Measurements from ENCODE around the gene RNU5D-1. TPM values are rescaled to one million over a fixed set of nuclear protein-coding genes. Genes with fewer than 3 reads are reported as not detected.
A peak's percentile ranks its signal among the peaks of the same experiment; 100 is the strongest.

The RNU5D-1 gene
- total and polyA plus RNA-seq, 10 of the 15 experiments (the other 5 are each of a cell fraction or from before 2014, with no cell fraction given): not detected

- no peak for TF ChIP-seq STAT3 (IDR thresholded peaks at IDR 0.05; ENCODE audit: low read depth, low read length)
- no peak for TF ChIP-seq PKNOX1 (IDR thresholded peaks at IDR 0.05)
- TF ChIP-seq EGR1 (IDR thresholded peaks at IDR 0.05; ENCODE audit: borderline replicate concordance in 1 of 2, low read depth in 2 of 2, low read length in 2 of 2): no peak
- TF ChIP-seq YY1 (IDR thresholded peaks at IDR 0.05; ENCODE audit: low read depth, low read length): peak; percentile 60; the same call in 1 of the 2 replicates
- no peak for TF ChIP-seq TARDBP (IDR thresholded peaks at IDR 0.05; ENCODE audit: borderline replicate concordance)
- no peak for TF ChIP-seq REST (IDR thresholded peaks at IDR 0.05; ENCODE audit: low read depth, low read length)
- TF ChIP-seq NFIC (IDR thresholded peaks at IDR 0.05; ENCODE audit: low read depth, low read length): peak; percentile 41; the same call in 1 of the 2 replicates
- TF ChIP-seq ZBTB4 (CRISPR knock-in tag; IDR thresholded peaks at IDR 0.05): no peak
- peak; percentile 83 for TF ChIP-seq TCF12 (IDR thresholded peaks at IDR 0.05; ENCODE audit: low read depth, low read length)
- no peak for TF ChIP-seq RBBP5 (conservative IDR thresholded peaks at IDR 0.05)
- peak; percentile 58; the same call in 1 of the 2 replicates for TF ChIP-seq MEF2A (IDR thresholded peaks at IDR 0.05; ENCODE audit: insufficient read depth, low read depth, low read length)
- TF ChIP-seq CBX5 (IDR thresholded peaks at IDR 0.05; ENCODE audit: low read depth): no peak
- TF ChIP-seq ELK1 (IDR thresholded peaks at IDR 0.05; ENCODE audit: low read depth, low read length): no peak
- TF ChIP-seq CREM (IDR thresholded peaks at IDR 0.05; ENCODE audit: low read depth): peak; percentile 60
- no peak for TF ChIP-seq CHD1 (IDR thresholded peaks at IDR 0.05; ENCODE audit: low read depth, low read length)
- peak; percentile 67; the same call in 1 of the 2 replicates for TF ChIP-seq TCF3 (IDR thresholded peaks at IDR 0.05; ENCODE audit: borderline replicate concordance, insufficient read depth, low read depth, low read length)
- no peak for TF ChIP-seq E2F8 (IDR thresholded peaks at IDR 0.05; ENCODE audit: low read depth, partially characterized antibody)
- TF ChIP-seq CHD2 (IDR thresholded peaks at IDR 0.05; ENCODE audit: borderline replicate concordance, low read depth, low read length): no peak
Observed at GRCh38 chr1:44694863-44695478, 36.0 kb downstream of the RNU5D-1 start (continued).
